ENCODE measurements around the gene RAB40B. TPM values are rescaled to one million over a fixed set of nuclear protein-coding genes. Genes with fewer than 3 reads are reported as not detected.

RAB40B gene
- total and polyA plus RNA-seq, 4 donors = 4.9 to 12.2 (median 9.1) TPM

GRCh38 chr17:82677353-82677925 is 21.1 kb downstream of the RAB40B start:
- TF ChIP-seq CTCF (IDR thresholded peaks at IDR 0.05; ENCODE audit: control extremely low read depth, extremely low read depth) = no peak
- ATAC-seq (ENCODE audit: insufficient read depth, low FRiP score) = no peak
- no peak for DNase-seq
- no peaks in the 10 kb centered on the region for H3K27me3 ChIP-seq (ENCODE audit: control insufficient read depth in 3 of 3, insufficient read depth in 3 of 3, low read length in 2 of 3)
- H3K4me3 ChIP-seq = no peak overlapping the region
- no peak overlapping the region for H3K9ac ChIP-seq (ENCODE audit: insufficient read depth in 1 of 2, low read length in 2 of 2)
- peaks cover 0 to 3% (median 0%) of the 10 kb centered on the region in 5 donors for H3K4me1 ChIP-seq (ENCODE audit: control insufficient read depth in 5 of 5, insufficient read depth in 5 of 5, low read length in 5 of 5)
- H3K27ac ChIP-seq (ENCODE audit: low read depth in 1 of 2, low read length in 1 of 2) = no peak overlapping the region
- WGBS, 2 donors = 90 to 91% methylated on average over 23 of the region's 23 CpGs
- H3K36me3 ChIP-seq (ENCODE audit: control insufficient read depth in 4 of 4, insufficient read depth in 4 of 4, low read length in 4 of 4) = no peaks in the 10 kb centered on the region
- peaks cover 0 to 5% (median under 1%) of the 10 kb centered on the region in 4 donors for H3K9me3 ChIP-seq (ENCODE audit: control insufficient read depth in 4 of 4, insufficient read depth in 3 of 4, low read length in 3 of 4)

- DNase-seq = no peak
- WGBS, 2 donors = 88 to 90% methylated on average over 18 of the region's 18 CpGs
These were observed 22.8 kb downstream of the RAB40B start for GRCh38 chr17:82675476-82676245.

GRCh38 chr17:82674656-82675475 is 23.6 kb downstream of the RAB40B start:
- DNase-seq = no peak
- no peaks in the 10 kb centered on the region for H3K9me3 ChIP-seq (ENCODE audit: control insufficient read depth in 4 of 4, insufficient read depth in 3 of 4, low read length in 3 of 4)
- no peak for ATAC-seq (ENCODE audit: insufficient read depth, low FRiP score)
- peaks cover 0 to 3% (median 0%) of the 10 kb centered on the region in 4 donors for H3K36me3 ChIP-seq (ENCODE audit: control insufficient read depth in 4 of 4, insufficient read depth in 4 of 4, low read length in 4 of 4)
- H3K4me3 ChIP-seq = no peak overlapping the region
- no peaks in the 10 kb centered on the region for H3K27me3 ChIP-seq (ENCODE audit: control insufficient read depth in 3 of 3, insufficient read depth in 3 of 3, low read length in 2 of 3)
- TF ChIP-seq CTCF (IDR thresholded peaks at IDR 0.05; ENCODE audit: control extremely low read depth, extremely low read depth) = no peak
- H3K9ac ChIP-seq (ENCODE audit: insufficient read depth in 1 of 2, low read length in 2 of 2) = no peak overlapping the region
- H3K27ac ChIP-seq (ENCODE audit: low read depth in 1 of 2, low read length in 1 of 2) = no peak overlapping the region
- peaks cover 0 to 6% (median 0%) of the 10 kb centered on the region in 5 donors for H3K4me1 ChIP-seq (ENCODE audit: control insufficient read depth in 5 of 5, insufficient read depth in 5 of 5, low read length in 5 of 5)
- 77 to 83% methylated on average over 20 of the region's 20 CpGs for WGBS, 2 donors

More at GRCh38 chr17:82675476-82676245, 22.8 kb downstream of the RAB40B start:
- H3K9me3 ChIP-seq (ENCODE audit: control insufficient read depth in 4 of 4, insufficient read depth in 3 of 4, low read length in 3 of 4) = no peaks in the 10 kb centered on the region
- H3K4me3 ChIP-seq = no peak overlapping the region
- no peak overlapping the region for H3K9ac ChIP-seq (ENCODE audit: insufficient read depth in 1 of 2, low read length in 2 of 2)
- TF ChIP-seq CTCF (IDR thresholded peaks at IDR 0.05; ENCODE audit: control extremely low read depth, extremely low read depth) = no peak
- no peak for ATAC-seq (ENCODE audit: insufficient read depth, low FRiP score)
- peaks cover 0 to 3% (median 0%) of the 10 kb centered on the region in 4 donors for H3K36me3 ChIP-seq (ENCODE audit: control insufficient read depth in 4 of 4, insufficient read depth in 4 of 4, low read length in 4 of 4)
- peaks cover 0 to 5% (median 0%) of the 10 kb centered on the region in 5 donors for H3K4me1 ChIP-seq (ENCODE audit: control insufficient read depth in 5 of 5, insufficient read depth in 5 of 5, low read length in 5 of 5)
- no peak overlapping the region for H3K27ac ChIP-seq (ENCODE audit: low read depth in 1 of 2, low read length in 1 of 2)
- no peaks in the 10 kb centered on the region for H3K27me3 ChIP-seq (ENCODE audit: control insufficient read depth in 3 of 3, insufficient read depth in 3 of 3, low read length in 2 of 3)
